Ammon's horn (tissue), 1 donor: ENCODE measurements around the gene RALGPS1.

Experiments used
- DNase-seq: peaks from one replicate; pipeline ENCODE4 v3.0.0-alpha.2; 2016; ENCODE audit warnings: low spot score

Gene RALGPS1

DNA sequence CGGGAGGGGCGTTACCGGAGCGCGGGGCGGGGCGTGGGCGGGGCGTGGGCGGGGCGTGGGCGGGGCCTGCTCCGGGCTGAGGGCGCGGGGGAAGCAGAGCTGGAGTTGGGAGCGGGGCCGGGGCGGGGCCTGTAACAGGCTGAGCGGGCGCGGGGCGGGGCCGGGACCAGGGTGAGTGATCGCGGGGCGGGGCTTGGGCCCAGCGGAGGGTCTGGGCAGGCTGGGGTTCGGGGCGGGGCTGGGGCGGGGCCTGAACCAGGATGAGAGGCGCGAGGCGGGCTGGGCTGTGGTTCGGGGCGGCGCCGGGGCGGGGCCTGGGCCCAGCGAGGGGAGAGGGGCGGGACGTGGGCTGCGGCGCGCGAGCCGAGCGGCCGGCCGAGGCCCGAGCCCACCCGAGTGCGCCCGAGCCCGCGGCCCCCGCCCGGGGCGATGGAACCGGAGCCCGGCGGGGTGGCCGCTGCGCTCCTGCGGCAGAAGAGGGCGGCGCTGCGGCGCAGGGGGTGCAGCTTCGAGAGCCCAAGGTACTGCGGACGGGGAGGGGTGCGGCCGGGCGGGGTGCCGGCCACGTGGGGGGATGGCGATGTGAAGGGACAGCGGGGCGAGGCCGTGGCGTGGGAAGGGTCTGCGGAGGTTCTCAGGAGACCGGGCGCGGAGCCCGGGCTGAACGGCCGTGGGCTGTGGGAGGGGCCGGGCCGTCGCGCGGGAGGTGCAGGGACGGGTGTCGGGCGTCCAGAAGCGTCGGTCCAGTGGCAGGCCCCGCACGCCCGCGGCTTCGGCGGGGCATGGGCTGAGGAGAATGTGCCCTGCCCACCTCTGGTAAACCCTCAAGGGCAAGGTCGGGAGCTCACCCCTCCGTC lies 310.5 kb downstream of the RALGPS1 start:
- peak; percentile 98 for DNase-seq

DNA sequence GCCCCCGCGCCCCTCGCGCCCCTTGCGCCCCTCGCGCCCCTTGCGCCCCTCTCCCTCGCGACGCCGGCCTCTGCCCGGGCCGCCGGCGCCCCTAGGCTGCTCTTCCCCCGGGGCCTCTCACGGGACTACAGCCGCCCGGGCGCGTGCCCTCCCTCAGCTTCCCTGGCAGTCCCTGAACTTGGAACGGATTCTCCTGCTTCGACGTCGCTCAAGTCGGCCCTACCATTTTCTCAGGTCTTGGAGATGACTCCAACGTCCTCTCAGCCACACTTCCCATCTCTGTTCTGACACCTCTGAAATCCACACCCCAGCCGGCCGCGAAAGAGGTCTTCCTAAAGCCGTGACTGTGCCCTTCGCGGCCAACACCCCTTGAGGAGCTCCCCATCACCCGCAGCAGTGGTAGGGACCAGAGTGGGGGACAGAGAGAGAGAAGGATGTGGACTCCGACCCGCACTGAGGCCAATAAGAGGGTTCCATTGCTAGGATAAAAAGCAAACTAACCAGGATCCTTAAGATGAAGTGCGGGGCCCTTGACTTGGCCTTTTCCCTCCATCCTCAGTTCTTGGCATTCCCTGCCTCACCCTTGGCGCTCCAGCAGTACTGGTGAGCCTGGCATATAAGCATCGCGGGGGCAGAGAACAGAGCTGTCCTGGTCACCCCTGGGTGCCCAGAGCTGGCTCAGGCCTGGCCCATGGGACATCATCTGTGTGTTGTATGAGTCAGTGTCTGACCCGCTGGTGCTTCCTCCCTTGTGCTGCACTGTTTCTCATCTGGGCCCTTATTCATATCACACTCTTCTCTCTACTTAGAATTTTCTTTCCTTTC lies 311.4 kb downstream of the RALGPS1 start:
- DNase-seq, result peak; percentile 23

DNA sequence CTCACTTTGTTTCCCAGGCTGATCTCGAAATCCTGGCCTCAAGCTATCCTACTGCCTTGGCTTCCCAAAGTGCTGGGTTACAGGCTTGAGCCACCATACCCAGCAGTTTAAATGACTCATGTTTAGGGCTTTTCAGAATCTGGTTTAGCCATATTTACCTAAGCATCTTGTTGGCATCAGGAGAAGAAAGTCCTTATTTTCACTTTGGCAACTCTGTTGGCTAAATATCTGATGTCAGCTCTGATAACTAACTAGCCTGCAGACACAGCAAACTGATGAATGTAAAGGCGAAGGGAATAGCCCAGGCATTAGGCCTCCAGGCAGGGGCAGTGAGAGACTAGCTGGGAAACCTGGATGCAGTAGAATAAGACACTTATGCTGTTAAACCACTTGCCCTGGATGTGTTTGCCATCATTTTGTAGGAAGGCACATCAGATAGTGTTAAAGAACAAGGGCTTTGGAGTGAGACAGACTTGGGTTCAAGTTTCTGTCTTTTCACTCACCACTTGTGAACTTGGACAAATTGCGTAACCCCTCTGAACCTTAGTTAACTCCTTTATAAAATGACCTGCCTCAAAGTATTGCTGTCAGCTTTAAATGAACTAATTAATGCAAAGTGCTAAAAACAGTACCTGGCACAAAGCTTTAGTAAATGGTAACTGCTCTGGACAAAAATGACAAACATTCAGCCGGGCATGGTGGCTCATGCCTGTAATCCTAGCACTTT lies 315.3 kb downstream of the RALGPS1 start:
- DNase-seq, result no peak

DNA sequence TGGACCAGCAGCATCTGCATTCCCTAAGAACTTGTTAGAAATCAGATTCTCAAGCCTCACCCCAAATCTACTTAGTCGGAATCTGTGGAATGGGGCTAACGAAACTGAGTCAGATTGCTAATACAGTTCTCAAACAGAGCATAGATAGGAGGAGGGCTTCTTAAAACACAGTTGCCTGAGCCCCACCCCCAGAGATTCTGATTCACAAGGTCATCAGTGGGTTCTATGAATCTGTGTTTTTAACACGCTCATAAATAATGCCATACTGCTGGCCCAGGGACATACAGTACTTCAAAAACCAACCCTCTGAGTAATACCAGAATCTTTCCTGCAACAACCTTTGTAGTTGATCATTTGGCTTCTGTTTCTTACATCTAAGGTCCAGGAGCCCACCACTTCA lies 317.1 kb downstream of the RALGPS1 start:
- DNase-seq, result no peak

DNA sequence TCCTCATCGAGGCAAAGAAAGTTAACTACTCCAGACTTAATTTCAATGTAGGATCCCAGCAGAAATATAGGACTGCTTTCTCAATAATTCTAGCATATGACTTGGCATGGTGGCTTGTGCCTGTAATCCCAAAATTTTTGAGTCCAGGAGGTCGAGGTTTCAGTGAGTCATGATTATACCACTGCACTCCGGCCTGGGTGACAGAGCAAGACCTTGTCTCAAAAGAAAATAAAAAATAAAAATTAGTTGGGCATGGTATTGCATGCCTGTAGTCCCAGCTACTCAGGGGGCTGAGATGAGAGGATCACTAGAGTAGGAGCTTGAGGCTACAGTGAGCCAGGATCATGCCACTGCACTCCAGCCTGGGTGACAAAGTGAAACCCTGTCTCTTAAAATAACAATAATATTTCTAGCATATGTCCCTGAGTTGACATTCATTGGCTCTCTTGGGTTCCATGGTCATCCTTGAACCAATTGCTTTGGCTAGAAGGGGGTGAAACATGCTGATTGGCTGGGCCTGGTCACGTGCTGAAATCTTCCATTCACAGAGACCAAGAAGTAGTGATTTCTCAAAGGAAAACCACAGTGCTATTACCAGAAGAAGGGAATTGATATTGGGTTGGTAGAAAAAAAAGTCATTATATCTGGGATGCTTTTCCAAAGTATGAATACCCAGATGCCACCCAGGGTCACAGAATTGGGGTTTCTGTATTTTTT lies 318.4 kb downstream of the RALGPS1 start:
- no peak for DNase-seq

DNA sequence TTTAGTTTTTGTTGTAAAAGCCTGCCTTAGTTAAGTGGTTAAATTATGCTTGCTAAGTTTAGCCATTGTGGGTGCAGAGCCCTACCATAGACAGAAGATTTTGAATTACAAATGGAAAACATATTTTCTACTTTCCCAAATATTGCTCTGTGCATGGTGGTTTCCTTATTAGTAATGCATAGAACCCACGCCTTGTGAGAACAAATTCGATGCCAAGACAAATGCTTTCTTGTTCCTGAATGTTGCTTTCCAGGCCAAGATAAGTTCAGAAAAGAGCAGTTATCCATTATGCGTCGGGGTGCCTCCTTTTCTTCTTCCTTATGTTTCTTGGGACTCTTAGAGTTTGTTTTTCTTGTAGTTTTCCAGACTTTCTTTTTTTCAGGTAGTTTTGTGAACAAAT lies 319.0 kb downstream of the RALGPS1 start:
- no peak for DNase-seq

DNA sequence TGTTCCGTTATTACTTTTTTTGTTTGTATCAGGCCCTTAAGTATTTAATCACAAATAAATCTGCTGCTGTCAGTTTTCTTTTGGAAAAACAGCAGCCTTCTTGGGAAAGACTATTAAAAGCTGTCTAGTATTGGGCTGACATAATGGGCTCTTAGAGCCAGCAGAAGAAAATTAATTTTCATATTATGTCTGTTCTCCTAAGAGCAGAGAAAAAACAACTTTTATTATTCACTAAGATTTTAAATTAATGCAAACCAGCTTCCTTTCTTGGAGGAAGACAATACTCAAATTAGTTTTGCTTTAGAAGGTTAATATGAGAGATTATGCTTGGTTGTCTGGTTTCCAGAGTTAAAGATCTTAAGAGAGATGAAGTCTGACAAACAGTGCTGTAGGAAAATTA lies 319.4 kb downstream of the RALGPS1 start:
- no peak for DNase-seq

DNA sequence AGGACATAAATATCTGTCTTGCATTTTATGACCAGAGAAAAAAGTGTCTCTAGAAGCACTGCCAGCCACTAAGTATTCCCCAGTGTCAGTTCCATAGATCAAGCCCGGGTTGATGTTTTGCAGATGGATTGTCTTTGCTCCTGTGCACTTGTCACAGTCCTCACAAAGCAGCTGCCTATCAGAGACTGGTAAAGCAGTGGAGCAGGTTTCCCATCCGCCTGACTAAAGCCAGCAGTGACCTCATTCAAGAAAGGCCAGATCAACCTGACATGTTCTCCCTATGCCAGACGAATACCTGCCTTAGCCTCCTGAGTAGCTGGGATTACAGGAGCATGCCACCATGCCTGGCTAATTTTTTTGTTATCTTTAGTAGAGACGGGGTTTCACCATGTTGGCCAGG lies 323.2 kb downstream of the RALGPS1 start:
- no peak for DNase-seq

DNA sequence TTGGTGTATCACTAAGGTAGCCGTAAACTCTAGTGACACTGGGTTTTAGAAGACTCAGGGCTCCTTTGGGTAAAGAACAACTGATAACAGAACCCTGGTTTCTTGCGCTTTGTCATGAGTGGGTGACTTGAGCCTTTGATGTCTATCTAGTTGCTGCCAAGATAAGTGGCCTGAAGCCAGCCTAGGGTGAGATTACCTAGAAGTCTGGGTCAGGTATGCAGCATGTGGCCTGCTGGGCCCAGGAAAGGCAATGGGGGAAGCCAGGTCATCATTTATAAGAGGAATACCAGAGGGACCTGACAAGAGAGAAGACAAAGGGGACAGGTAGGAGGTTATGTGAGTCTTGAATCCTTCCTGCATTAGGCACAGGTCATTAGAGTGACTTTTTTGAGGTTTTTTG lies 326.8 kb downstream of the RALGPS1 start:
- no peak for DNase-seq

DNA sequence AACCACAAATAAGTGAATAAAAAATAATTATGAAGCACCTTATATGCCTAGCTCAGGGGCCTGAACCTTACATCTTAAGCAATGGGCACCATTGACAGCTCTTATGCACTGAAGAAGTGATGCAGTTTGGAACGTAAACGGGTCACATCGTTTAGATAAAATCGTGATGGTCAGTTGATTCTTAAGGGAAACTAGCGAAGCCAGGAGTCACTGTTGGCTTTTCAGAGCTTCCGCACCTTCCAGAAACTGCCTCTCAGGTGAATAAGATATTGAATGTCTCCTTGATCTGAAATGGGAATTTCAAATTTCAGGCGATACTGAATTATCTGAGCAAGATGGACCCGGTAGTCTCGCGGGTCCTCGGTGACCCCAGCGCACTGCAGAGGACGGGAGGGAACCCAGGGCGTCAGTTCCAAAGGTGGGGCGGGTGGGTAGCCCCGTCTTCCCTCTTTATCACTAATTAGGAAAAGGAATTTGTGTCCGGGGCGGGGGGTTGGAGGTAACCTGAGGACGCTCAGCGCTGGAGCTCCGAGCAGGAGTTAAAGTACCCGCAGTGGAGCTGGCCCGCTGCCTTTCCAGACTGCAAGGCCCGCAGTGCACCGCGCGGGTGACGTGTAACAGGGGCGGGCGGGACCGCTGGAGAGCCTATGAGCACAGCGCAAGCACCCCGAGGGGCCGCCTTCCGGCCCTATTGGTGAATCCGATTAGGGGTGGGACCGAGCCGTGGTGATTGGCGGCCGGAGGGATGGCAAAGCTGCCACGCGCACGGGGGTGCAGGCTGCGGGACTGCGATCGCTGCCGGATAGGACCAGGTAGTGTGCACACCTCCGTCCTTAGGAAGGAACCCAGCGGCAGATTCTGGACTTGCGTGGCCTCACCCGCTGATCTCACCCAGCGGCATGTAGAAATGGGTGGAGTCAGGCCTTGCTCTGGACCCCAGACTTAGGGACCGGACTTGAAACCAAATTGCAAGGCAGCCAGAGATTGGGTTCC lies 330.3 kb downstream of the RALGPS1 start:
- DNase-seq, result peak; percentile 99

DNA sequence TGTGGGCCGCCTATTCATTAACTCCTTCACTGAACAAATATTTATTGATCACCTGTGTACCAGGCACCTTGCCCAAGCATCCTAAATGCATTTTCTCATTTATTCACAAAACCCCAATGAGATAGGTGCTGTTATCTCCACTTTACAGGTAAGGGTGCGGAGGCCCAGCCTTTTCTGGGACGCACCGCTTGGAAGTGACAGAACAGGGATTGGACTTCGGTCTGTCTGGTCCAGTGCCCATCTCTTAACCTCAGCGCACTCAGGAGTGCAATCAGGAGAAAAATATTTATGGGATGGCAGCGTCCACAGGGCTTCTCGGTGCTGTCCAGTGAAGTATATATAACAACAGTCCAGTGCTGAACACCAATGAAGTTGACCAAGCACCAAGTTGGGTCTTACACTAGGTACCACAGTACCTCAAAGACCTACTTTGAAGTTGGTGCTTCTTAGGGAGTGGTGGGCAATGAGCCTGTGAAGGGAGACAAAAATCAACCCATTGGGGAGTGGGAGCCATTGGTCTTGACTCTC lies 331.1 kb downstream of the RALGPS1 start:
- DNase-seq, result no peak

DNA sequence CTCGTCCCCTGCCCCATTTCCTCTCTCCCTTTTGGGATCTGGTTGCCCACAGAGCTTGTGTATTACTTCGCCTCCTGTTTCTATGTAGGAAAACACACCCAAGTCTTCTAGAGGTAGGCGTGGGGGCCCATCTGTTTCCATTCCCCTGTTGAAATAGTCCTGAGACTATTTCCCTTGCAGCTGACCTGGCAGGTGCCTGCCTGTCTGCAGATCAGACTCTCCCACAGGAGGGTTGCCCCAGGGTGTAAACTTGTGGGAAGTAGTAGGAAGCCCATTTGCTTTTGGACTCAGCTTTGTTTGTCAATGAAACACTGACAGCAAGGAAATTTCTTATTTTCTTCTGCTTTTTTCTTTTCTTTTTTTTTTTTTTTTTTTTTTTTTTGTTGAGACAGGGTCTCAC lies 333.7 kb downstream of the RALGPS1 start:
- no peak for DNase-seq

DNA sequence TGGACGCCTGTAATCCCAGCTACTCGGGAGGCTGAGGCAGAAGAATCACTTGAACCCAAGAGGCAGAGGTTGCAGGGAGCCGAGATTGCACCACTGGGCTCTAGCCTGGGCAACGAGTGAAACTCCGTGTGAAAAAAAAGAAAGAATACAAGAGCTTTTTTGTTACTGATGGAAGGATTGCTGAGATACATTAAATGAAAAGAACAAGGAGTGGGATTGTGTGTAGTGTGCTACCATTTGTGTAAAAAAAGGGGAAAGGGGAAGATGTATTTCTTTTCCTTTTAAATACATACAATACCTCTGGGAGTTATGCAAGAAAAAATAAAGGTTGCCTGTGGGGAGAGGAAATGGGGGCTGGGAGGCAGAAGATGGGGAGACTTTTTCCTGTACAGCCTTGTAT lies 335.3 kb downstream of the RALGPS1 start:
- DNase-seq, result no peak

DNA sequence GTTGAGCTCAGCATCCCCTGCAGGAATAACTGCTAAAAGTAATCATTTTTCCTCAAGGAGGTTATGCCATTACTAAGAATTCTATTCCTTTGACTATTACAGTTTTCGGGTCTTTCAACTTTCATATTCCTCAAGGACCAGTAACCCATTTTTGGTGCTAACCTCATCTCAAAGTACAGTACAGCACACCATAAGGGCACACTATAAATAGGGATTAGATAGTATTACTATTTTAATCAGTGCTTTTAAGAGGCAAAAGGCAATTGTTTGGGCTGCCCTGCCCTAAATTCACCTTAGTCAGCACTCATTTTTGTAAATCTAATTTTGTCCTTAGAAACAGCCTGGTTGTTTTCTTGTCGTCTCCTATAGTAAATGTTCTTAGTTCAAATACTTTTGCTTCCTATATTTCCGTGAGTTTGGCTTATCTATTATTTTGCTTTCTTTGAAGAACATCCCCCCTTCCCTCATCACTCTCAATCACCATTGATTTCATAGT lies 336.4 kb downstream of the RALGPS1 start:
- no peak for DNase-seq

DNA sequence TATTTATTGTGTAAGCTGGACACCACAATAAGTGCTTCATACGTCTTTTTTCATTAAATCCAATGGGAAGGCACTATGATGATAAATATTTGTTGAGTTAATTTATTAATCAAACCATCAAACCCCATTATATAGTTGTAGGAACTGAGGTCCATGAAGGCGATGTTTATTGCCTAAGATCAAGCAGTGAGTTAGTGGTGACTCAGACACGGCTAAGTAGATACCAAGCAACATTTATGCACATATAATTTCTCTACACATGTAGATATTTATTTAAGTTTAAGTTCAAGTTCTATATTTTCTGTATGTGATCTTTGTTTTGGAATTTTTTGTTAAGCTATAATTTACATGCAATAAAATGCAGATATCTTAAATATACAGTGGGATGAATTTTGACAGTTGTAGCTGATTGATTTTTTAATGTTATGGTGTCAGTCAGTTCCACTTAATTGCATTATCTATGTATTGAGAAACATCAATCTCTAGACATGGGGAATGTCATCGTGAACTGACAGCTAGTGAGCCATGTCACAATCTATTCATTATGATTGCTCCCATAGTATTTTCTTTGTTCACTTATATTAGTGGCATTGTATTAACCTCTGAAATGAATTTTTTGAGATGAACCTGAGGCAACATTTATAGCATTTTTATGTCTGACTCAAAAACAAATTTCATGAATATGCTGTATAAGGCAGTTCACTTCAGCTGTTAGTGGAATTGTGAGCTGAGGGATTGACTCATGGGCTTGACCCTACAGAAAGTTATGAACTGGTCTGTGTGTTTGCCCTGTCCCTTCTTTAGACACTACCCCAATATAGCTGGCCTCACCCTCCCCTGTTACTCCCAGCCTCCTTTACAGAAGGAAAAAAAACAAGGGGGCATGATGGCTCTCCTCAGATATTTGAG lies 338.1 kb downstream of the RALGPS1 start:
- no peak for DNase-seq

DNA sequence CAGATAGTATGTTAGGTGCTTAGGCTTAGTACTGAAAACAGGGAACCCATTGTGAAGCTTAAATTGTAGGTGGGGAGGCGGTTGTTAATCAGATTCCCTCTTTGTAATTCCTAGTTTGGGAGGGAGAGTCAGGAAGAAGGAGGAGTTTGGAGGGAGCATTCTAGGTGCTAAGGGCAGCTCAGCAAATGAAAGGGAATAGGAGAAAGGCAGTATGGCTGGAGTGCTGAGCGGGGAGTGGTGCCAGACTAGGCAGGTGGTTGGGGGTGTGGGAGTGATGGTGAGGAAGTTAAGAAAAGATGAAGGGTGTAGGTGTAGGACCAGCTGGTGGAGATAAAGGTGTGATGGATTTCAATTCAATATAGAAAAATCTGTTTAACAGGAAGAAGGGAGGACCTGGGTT lies 338.9 kb downstream of the RALGPS1 start:
- DNase-seq, result no peak

DNA sequence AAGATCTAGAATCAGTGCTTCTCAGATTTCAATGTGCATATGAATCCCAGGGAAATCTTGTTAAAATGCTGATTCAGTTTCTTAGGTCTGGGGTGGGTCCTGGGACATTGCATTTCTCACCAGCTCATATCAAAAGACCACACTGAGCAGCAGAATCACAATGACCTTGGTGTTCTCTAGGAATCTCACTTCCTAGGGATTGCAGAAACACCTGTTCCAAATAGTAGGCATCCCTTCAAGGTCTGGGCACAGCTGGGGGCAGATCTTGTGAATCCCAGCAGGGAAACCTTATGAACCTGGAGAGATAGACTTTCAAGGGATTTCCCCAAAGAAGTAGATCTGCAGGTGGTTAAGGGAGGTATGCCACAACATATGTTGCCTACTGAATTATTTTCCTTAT lies 341.1 kb downstream of the RALGPS1 start:
- no peak for DNase-seq

DNA sequence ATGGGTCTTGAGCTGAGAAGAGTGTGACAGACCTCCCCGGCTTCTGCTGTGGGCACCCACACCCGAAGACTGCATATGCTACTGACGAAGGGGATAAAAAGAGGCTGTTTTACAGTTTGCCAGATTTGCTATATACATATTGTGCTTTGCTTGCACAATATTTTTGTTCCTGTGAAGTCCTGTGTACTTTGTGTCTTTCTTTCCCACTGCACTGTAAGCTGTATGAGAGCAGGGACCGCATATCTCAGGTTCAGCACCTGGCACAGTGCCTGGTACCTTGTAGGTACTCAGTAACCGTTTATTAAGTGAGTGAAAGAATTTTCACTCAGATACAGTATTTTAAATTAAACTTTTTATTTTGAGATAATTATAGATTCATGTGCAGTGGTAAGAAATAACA lies 341.7 kb downstream of the RALGPS1 start:
- DNase-seq, result no peak
